H1 (cell line): ENCODE data around the gene TRIM5.

Experiments
- ASH2L ChIP-seq: fragments of 200-600, 300-600 bp; sonication (generic); IDR thresholded peaks from one replicate; pipeline ENCODE4 v1.7.1; 2017; ENCODE audit warnings: low read length
- CREB1 ChIP-seq: IDR thresholded peaks from 2 replicates; pipeline ENCODE4 v1.6.1; 2012; ENCODE audit warnings: inconsistent platforms
- CTCF ChIP-seq, 3 experiments: IDR thresholded peaks; 1 replicate in 2 of 3; 2 replicates in 1 of 3; pipeline versions ENCODE4 v1.5.1 to v1.6.1; 2011; ENCODE audit warnings: low read length in 3 of 3, mild to moderate bottlenecking in 3 of 3, inconsistent platforms in 2 of 3, low read depth in 1 of 3, moderate library complexity in 1 of 3; ENCODE audit not compliant: insufficient read depth in 1 of 3; ENCODE audit errors: control extremely low read depth in 1 of 3
- RAD21 ChIP-seq, 2 experiments: IDR thresholded peaks in 1 of 2; conservative IDR thresholded peaks in 1 of 2; 2 replicates each; pipeline ENCODE4 v1.6.1; 2011; ENCODE audit warnings: low read depth in 2 of 2, low read length in 2 of 2, improper control_type of control experiment in 1 of 2, inconsistent platforms in 1 of 2, mild to moderate bottlenecking in 1 of 2, moderate library complexity in 1 of 2

GRCh38 chr11:5643585-5643984, 41.3 kb downstream of the TRIM5 start:
- TF ChIP-seq CTCF (IDR thresholded peaks at IDR 0.05; ENCODE audit: control extremely low read depth in 1 of 3, insufficient read depth in 1 of 3, low read depth in 1 of 3, low read length in 3 of 3), result no peak
- TF ChIP-seq ASH2L, result no peak
- no peak for TF ChIP-seq RAD21 (IDR thresholded peaks at IDR 0.05 in 1 of 2, conservative IDR thresholded peaks at IDR 0.05 in 1 of 2; ENCODE audit: low read depth in 2 of 2, low read length in 2 of 2)
- no peak for TF ChIP-seq CREB1
